Globus pallidus (tissue), 1 donor: ENCODE data around the gene SHLD2.
"Not testable (repeated sequence)": the region's sequence is repeated elsewhere in the genome, so short reads cannot be mapped to it uniquely, and the experiment has no call there.

Source experiments
- DNase-seq: peaks from one replicate; pipeline ENCODE4 v3.0.0-alpha.2; 2015; ENCODE audit warnings: low spot score

Gene SHLD2

DNA sequence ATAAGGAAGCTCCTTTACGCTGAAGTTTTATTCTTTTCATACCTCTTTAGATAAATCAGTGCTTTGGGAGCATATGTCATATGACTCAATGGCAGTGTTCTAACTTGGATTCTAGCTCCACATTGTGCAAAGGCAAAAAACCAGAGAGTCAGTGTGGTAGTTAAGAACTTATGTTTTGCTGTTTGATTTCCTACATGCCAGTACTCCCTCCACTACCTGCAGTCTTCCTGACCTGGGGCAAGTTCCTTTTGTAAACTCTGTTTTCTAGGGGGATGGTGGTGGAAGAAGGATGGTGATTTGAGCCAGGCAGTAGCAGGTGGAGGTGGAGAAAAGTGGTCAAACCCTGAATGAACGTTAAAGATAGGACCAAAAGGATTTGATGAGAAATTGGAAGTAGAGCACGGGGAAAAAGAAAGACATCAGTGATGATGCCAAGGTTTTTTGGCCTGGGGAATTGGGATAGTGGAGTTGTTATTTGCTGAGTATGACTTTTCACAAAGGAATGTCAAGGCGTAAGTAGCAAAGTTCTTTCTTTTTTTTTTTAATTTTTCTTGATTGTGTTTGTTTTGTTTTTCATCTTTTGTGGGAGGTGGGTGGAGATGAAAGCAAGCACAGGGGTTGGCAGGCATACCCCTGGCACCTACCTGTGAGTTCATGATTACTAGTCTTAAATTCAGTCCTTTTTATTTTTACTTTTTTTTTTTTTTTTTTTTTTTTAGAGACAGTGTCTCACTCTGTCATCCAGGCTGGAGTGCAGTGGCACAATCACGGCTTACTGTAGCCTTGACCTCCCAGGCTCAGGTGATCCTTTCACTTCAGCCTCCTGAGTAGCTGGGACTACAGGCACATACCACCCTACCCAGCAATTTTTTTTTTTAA is 47.5 kb downstream of the SHLD2 start:
- not testable (repeated sequence) for DNase-seq

GRCh38 chr10:87143109-87143418 is 48.1 kb downstream of the SHLD2 start:
- DNase-seq: not testable (repeated sequence)

- not testable (repeated sequence) for DNase-seq
These were observed 50.6 kb downstream of the SHLD2 start for GRCh38 chr10:87145598-87145997.

GRCh38 chr10:87149020-87149609 is 54.1 kb downstream of the SHLD2 start:
- DNase-seq: not testable (repeated sequence)

DNA sequence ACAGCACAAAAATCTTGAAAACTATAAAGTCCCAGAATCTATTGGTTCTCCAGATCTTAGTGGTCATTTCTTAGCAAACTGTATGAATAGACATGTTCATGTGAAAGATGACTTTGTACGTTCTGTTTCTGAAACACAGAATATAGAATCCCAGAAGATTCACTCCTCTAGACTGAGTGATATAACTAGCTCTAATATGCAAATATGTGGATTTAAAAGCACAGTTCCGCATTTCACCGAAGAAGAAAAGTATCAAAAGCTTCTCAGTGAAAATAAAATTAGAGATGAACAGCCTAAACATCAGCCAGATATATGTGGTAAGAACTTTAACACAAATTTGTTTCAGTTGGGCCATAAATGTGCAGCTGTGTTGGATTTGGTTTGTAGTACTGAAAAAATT is 56.5 kb downstream of the SHLD2 start:
- not testable (repeated sequence) for DNase-seq

- DNase-seq: not testable (repeated sequence)
These were observed 61.8 kb downstream of the SHLD2 start for GRCh38 chr10:87156841-87157240.

GRCh38 chr10:87157821-87158220 is 62.8 kb downstream of the SHLD2 start:
- not testable (repeated sequence) for DNase-seq

DNA sequence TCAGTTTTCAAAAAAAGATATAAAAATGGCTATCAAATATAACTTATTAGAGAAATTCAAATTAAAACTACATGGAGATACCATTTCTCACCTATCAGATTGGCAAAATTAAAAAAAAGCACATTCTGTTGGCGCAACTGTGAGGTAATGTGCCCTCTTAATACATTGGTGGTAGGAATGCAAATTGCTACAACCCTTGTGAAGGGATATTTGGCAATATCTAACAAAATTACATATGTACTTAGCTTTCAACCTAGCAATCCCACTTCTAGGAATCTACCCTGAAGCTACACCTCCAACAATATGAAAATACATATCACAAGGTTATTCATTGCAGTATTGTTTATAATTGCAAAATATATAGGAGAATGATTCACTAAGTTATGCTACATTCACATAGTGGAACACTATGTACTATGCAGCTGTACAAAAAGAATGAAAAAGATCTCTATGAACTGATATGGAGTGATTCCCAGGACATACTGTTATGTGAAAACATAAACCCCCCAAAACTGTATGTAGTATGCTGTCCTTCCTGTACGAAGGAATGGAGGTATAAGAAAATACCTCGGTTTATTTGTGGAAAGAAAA is 67.8 kb downstream of the SHLD2 start:
- not testable (repeated sequence) for DNase-seq

DNA sequence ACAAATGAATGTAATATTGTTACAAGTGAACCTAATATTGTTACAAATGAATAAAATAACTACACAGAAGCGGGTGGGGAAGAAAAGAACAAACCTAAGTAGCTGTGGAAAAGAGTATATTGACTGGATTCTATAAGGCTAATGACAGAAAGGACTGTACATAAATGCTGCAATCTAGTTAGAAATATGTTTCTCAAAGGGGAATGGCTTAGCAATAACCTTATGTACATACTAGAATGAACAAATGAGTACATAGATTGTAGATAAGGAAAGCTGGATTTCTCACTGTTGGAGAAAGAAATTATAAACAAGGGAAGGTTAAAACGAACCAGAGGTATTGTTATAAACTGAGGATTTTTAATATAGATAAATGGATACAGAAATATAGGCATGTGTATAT is 68.4 kb downstream of the SHLD2 start:
- DNase-seq: not testable (repeated sequence)

- DNase-seq: not testable (repeated sequence)
These were observed 74.9 kb downstream of the SHLD2 start for GRCh38 chr10:87169857-87170256.

- DNase-seq: not testable (repeated sequence)
These were observed 75.7 kb downstream of the SHLD2 start for GRCh38 chr10:87170705-87171104.

DNA sequence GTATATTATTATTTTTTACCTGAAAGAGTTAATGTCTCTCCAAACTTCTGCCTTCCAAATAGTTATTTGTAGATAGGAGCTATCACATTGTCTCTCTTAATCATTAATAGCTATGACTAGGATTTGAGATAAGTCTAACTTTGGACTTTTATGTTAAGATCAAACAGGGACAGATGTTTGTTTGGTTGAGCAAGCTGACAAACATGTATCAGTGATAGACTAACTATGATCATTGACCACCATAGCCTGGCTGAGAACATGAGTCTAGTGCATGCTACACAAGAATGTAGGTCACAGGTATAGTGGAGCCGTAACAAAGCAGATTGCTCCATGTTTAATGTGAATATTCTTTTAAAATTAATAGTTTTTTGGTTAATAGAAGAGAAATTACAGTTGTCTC is 76.7 kb downstream of the SHLD2 start:
- DNase-seq: not testable (repeated sequence)

- DNase-seq: not testable (repeated sequence)
These were observed 77.2 kb downstream of the SHLD2 start for GRCh38 chr10:87172178-87172577.

- DNase-seq: not testable (repeated sequence)
These were observed 82.6 kb downstream of the SHLD2 start for GRCh38 chr10:87177587-87177986.

- DNase-seq: not testable (repeated sequence)
These were observed 89.4 kb downstream of the SHLD2 start for GRCh38 chr10:87184421-87184820.

- not testable (repeated sequence) for DNase-seq
These were observed 91.0 kb downstream of the SHLD2 start for GRCh38 chr10:87186016-87186415.

GRCh38 chr10:87187573-87187972 is 92.6 kb downstream of the SHLD2 start:
- DNase-seq: not testable (repeated sequence)

- DNase-seq: not testable (repeated sequence)
These were observed 96.8 kb downstream of the SHLD2 start for GRCh38 chr10:87191841-87192240.

DNA sequence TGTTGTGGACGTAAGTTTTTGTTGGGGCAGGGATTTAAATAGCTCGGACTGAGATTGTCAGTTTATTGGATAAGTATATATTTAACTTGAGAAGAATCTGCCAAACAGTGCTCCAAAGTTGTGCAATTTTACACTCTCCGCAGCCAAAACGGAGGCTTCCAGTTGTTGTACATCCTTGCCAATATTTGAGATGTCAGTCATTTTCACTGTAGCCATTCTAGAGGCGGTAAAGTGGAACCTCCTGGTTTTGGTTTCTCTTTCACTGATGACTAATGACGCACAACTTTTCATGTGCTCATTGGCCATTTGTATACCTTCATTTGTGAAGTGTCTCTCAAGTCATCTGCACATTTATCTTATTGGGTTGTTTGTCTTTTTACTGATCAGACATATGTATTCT is 105.9 kb downstream of the SHLD2 start:
- not testable (repeated sequence) for DNase-seq

DNA sequence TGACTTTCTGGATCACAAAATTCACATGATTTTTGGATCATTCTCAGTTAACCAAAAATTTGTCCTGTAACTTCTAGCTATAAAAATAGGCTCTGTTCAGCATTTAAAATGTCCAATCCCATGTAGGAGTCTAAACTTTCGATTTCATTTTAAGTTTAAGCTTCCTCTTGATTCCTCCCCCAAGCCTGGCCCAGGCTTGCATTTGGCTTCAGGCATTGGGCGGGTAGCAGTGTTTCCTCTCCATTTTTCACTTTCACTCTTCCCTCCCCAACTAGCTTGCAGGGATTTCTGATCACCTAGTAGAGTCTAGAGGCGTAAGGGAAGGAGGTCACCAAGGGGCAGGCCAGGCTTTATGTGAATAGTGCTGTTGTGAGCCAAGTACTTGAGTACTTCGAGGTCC is 109.8 kb downstream of the SHLD2 start:
- not testable (repeated sequence) for DNase-seq

DNA sequence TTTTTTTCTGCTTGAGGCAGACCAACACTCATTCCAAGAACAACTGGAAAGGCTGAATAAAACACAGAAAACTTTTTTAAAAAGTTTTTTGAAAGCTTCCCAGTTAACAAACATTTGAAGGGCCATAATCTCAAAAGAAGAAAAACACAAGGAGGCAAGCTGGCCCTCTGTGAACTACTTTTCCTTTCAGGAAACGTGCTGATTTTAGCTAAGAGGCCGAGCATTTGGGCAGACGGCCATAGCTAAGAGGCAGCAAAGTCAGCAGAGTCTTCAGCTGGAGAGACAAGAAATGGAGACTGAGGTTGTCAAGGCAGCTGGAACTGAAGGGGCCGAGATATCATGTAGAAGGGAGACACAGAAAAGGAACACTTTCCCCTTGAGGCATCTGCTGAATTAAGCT is 111.9 kb downstream of the SHLD2 start:
- not testable (repeated sequence) for DNase-seq

- DNase-seq: not testable (repeated sequence)
These were observed 115.3 kb downstream of the SHLD2 start for GRCh38 chr10:87210309-87210708.

DNA sequence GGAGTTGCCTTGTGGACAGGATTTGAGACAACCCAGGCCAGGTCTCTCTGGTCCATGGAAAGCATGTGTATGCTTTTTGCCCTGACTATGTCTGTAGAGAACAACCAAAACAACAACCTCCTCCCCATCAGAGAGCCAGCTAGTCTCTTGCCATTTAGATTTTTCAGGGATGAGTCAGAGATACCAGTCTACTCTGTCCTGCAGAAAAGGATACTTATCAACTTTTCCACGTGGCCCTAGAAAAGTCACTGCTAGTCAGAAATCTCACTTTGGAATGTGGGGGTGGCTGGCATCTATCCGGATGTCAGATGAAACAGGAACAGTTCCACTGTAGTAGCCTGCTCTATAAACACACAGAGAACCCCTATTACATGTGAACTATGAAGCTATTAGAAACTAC is 116.8 kb downstream of the SHLD2 start:
- DNase-seq: not testable (repeated sequence)
